B cell (primary cell): ENCODE results near the gene BEGAIN.

ENCODE experiments used
- EZH2 ChIP-seq: IDR thresholded peaks from 2 replicates; pipeline ENCODE4 v1.6.1; 2012; ENCODE audit warnings: borderline replicate concordance, low read depth, mild to moderate bottlenecking, moderate library complexity, low read length; ENCODE audit not compliant: insufficient read depth, poor library complexity, severe bottlenecking
- TF ChIP-seq, protein P1 (sequence below): fragments of 200-600 bp; IDR thresholded peaks from one replicate; pipeline ENCODE4 v1.8.0; 2022; ENCODE audit warnings: antibody characterized with exemption, mild to moderate bottlenecking

DNA sequence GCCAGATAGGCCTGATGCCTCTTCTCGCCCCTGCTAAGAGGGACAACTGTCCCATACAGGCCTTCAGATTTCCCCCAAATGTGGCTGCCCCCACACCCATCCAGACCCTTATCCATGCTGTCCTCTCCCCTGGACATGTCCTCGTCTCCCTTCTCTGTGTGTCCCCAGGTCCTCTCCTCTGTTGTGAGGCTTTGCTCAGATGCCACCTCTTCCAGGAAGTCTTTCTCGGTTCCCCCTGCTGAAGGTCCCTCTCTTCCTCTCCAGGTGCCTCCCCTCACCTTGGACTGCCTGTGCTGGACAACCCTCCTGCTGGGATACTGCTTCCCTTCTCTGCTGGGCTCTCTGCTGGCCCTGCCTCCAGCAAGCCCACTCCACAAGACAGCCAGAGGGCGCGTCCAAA is 33.7 kb downstream of the BEGAIN start:
- TF ChIP-seq, protein P1, sequence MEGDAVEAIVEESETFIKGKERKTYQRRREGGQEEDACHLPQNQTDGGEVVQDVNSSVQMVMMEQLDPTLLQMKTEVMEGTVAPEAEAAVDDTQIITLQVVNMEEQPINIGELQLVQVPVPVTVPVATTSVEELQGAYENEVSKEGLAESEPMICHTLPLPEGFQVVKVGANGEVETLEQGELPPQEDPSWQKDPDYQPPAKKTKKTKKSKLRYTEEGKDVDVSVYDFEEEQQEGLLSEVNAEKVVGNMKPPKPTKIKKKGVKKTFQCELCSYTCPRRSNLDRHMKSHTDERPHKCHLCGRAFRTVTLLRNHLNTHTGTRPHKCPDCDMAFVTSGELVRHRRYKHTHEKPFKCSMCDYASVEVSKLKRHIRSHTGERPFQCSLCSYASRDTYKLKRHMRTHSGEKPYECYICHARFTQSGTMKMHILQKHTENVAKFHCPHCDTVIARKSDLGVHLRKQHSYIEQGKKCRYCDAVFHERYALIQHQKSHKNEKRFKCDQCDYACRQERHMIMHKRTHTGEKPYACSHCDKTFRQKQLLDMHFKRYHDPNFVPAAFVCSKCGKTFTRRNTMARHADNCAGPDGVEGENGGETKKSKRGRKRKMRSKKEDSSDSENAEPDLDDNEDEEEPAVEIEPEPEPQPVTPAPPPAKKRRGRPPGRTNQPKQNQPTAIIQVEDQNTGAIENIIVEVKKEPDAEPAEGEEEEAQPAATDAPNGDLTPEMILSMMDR = no peak
- TF ChIP-seq EZH2 = no peak
